Epithelial cell of esophagus (primary cell): ENCODE data around the gene SVOP.
"Not testable (repeated sequence)": the region's sequence is repeated elsewhere in the genome, so short reads cannot be mapped to it uniquely, and the experiment has no call there.

ENCODE experiments used
- DNase-seq: peaks from one replicate; pipeline ENCODE4 v3.0.0; 2010; ENCODE audit warnings: low read depth
- H3K4me3 ChIP-seq: 2 replicates; pipeline ENCODE4 v1.5.1; 2011; ENCODE audit warnings: mild to moderate bottlenecking, low read length, control low read depth
- CTCF ChIP-seq: IDR thresholded peaks from 2 replicates; pipeline ENCODE4 v1.5.1; 2011; ENCODE audit warnings: low read depth, mild to moderate bottlenecking, low read length, control low read depth, inconsistent platforms; ENCODE audit not compliant: insufficient read depth; ENCODE audit errors: missing control alignments

SVOP gene

GRCh38 chr12:108875682-108876361, 145.0 kb downstream of the SVOP start:
- no peak for TF ChIP-seq CTCF
- H3K4me3 ChIP-seq, result no peak overlapping the region
- no peak for DNase-seq

GRCh38 chr12:108875280-108875679, 145.6 kb downstream of the SVOP start:
- TF ChIP-seq CTCF, result no peak
- H3K4me3 ChIP-seq, result no peak overlapping the region
- DNase-seq, result no peak

GRCh38 chr12:108868781-108869180, 152.1 kb downstream of the SVOP start:
- no peak overlapping the region for H3K4me3 ChIP-seq
- no peak for TF ChIP-seq CTCF
- no peak for DNase-seq

GRCh38 chr12:108866083-108866482, 154.8 kb downstream of the SVOP start:
- peak; percentile 41 for DNase-seq
- not testable (repeated sequence) for H3K4me3 ChIP-seq

- no peak for TF ChIP-seq CTCF
- no peak for DNase-seq
- H3K4me3 ChIP-seq, result no peak overlapping the region
Observed at GRCh38 chr12:108865169-108865568, 155.7 kb downstream of the SVOP start.

GRCh38 chr12:108862588-108862959, 158.3 kb downstream of the SVOP start:
- no peak overlapping the region for H3K4me3 ChIP-seq
- TF ChIP-seq CTCF, result no peak
- no peak for DNase-seq

GRCh38 chr12:108861878-108862587, 158.8 kb downstream of the SVOP start:
- no peak for DNase-seq
- no peak for TF ChIP-seq CTCF
- H3K4me3 ChIP-seq, result no peak overlapping the region
